AG04450 (cell line): ENCODE data around the gene BMERB1. TPM values are rescaled to one million over a fixed set of nuclear protein-coding genes. Genes with fewer than 3 reads are reported as not detected.
"Not testable (repeated sequence)": the region's sequence is repeated elsewhere in the genome, so short reads cannot be mapped to it uniquely, and the experiment has no call there.

Experiments
- CTCF ChIA-PET: fragments of 300-600, 350-600 bp; formaldehyde crosslinking; extraction: SDS; loops from one replicate; lab custom pipeline; 2022; ENCODE audit warnings: antibody characterized with exemption, inconsistent platforms; lab: Charles Lee
- POLR2A ChIA-PET: fragments of 350-600 bp; formaldehyde crosslinking; extraction: SDS; loops from one replicate; lab custom pipeline; 2021; ENCODE audit warnings: antibody characterized with exemption, inconsistent platforms; lab: Yijun Ruan, JAX
- DNase-seq: peaks from one replicate; pipeline ENCODE4 v3.0.0-alpha.2; 2011; ENCODE audit warnings: low read depth, low spot score
- H3K27ac ChIP-seq: one replicate; pipeline ENCODE4 v1.5.1; 2012; ENCODE audit warnings: low read depth, low read length, control low read depth
- H3K27me3 ChIP-seq: one replicate; pipeline ENCODE4 v1.6.0; 2012; ENCODE audit warnings: low read length; ENCODE audit not compliant: control insufficient read depth, insufficient read depth
- H3K4me3 ChIP-seq: 2 replicates; pipeline ENCODE4 v1.5.1; 2011; ENCODE audit warnings: mild to moderate bottlenecking, low read depth, low read length, control low read depth
- H3K9me3 ChIP-seq: 2 replicates; pipeline ENCODE4 v1.5.1; 2012; ENCODE audit warnings: low read length; ENCODE audit not compliant: control insufficient read depth, insufficient read depth
- polyA plus RNA-seq: library from polyadenylated mRNA; depleted of rRNA; stranded (reverse); fragments of >200 nt; gene quantifications from 2 replicates; pipeline ENCODE4 v1.2.3, GENCODE V29; 2011
- TF ChIP-seq, protein P1 (sequence below): IDR thresholded peaks from 2 replicates; pipeline ENCODE4 v1.5.1; 2011; ENCODE audit warnings: low read depth, low read length, control low read depth, inconsistent platforms

BMERB1 gene
- polyA plus RNA-seq, 1 experiment: 43.9 TPM

DNA sequence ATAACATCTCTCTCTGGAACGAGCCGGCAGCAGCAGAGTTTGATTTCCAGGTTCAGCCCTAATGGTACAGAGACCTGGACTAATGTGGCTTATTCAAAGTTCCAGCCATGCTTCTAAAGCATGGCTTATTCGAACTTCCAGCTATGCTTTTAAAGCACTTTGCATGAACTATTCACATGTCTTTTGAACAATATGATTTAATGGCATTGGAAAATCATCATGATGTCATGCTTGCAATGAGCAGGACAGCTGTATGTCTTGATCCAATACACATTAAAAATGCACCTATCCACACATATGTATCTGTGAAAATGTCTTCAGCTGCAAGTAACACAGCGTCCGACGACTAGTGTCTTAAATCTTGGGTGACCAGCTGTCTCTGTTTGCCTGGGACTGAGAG, 122.9 kb downstream of the BMERB1 start:
- Histone ChIP-seq H3K27ac (no peak overlapping the region), H3K27me3 (no peaks in the 10 kb centered on the region), H3K4me3 (no peak overlapping the region), H3K9me3 (no peaks in the 10 kb centered on the region)
- CTCF ChIA-PET: no interaction called here
- no peak for DNase-seq
- POLR2A ChIA-PET: no interaction called here
- TF ChIP-seq, protein P1, sequence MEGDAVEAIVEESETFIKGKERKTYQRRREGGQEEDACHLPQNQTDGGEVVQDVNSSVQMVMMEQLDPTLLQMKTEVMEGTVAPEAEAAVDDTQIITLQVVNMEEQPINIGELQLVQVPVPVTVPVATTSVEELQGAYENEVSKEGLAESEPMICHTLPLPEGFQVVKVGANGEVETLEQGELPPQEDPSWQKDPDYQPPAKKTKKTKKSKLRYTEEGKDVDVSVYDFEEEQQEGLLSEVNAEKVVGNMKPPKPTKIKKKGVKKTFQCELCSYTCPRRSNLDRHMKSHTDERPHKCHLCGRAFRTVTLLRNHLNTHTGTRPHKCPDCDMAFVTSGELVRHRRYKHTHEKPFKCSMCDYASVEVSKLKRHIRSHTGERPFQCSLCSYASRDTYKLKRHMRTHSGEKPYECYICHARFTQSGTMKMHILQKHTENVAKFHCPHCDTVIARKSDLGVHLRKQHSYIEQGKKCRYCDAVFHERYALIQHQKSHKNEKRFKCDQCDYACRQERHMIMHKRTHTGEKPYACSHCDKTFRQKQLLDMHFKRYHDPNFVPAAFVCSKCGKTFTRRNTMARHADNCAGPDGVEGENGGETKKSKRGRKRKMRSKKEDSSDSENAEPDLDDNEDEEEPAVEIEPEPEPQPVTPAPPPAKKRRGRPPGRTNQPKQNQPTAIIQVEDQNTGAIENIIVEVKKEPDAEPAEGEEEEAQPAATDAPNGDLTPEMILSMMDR: no peak

DNA sequence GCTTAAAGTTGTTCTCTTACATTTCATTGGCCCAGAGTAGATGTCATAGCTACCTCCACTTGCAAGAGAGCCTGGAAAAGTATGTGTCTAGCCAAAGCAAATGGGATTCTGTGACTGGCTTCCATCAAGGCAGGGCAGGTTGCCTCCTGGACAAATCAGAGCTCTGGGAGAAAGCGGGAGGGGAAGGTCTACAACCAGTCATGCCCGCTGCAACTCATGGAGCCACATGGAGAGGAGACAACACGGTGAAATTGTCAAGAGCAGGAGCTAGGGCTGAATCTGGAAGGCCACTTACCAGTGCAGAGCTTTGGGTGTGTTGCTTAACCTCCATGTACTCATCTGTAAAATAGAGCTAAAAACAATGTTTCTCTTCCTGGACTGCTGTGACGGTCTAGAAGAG, 124.8 kb downstream of the BMERB1 start:
- H3K4me3 ChIP-seq: no peak overlapping the region
- ChIA-PET CTCF (interaction anchor here (1.2 to 1.9 kb wide), 2 partner anchors 8 to 132 kb away, joined by 4 to 10 read pairs; no protein-coding TSS in a partner anchor), POLR2A (no interaction called here)
- no peak for DNase-seq
- no peaks in the 10 kb centered on the region for H3K27me3 ChIP-seq
- H3K9me3 ChIP-seq: peaks cover 9% of the 10 kb centered on the region
- TF ChIP-seq, protein P1: no peak
- no peak overlapping the region for H3K27ac ChIP-seq

DNA sequence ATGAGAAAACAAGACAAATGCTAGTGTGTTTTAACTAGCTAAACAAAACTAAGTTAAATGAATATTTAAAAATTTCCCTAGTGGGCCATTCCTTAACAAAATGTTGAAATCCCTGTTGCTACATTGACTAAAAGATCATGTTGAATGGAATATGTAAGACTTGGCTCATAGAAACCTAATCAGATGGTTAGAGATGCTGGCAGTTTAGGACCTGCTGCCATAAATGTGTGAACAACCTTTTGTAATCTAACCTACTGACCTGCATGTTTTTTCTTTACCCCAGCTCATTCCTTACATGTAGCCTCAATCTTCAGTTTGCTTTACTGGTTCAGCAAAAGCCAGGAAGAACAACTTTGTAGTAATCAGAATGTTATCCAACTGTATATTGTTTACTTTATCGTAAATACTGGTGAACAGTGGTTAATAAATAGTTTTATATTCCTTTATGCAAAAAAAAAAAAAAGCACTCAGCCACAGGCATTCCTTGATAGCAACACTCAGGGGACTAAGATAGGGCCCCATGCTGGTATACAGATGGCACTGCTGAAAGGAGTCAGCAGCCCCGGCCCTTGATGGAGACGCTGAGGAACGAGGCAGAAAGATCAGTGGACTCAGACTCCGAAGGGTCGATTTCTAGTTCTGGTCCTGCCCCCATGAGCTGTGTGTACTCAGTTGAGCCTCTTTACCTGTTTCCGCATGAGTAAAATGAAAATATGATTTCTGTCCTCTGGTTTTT, 130.4 kb downstream of the BMERB1 start:
- no peak overlapping the region for H3K4me3 ChIP-seq
- TF ChIP-seq, protein P1: no peak
- POLR2A ChIA-PET: no interaction called here
- no peak for DNase-seq
- H3K27me3 ChIP-seq: no peaks in the 10 kb centered on the region
- CTCF ChIA-PET: interaction anchor here (0.6 to 2.4 kb wide), 2 partner anchors 14 to 141 kb away, joined by 3 to 11 read pairs; no protein-coding TSS in a partner anchor
- peaks cover 9% of the 10 kb centered on the region for H3K9me3 ChIP-seq
- H3K27ac ChIP-seq: no peak overlapping the region

DNA sequence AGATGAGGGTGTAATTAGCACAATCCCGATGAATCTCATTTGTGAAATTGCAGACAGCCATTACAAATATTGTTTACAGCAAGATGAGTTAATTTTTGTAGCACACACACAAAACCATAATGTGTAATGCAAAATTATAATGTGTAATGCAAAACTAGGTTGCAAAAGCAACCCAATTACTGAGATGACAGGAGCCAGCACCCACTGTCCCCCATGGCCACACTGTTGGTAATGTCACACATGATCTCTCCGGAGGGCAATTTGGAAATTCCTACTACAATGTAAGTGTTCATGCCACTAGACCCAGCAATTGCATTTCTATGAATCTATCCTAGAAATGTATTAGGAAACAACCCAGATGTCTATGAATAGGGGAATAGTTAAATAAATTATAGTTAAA, 131.7 kb downstream of the BMERB1 start:
- POLR2A ChIA-PET: no interaction called here
- CTCF ChIA-PET: no interaction called here
- Histone ChIP-seq H3K27me3 (no peaks in the 10 kb centered on the region), H3K9me3 (peaks cover 9% of the 10 kb centered on the region), H3K27ac (no peak overlapping the region), H3K4me3 (no peak overlapping the region)
- DNase-seq: no peak
- TF ChIP-seq, protein P1: no peak

DNA sequence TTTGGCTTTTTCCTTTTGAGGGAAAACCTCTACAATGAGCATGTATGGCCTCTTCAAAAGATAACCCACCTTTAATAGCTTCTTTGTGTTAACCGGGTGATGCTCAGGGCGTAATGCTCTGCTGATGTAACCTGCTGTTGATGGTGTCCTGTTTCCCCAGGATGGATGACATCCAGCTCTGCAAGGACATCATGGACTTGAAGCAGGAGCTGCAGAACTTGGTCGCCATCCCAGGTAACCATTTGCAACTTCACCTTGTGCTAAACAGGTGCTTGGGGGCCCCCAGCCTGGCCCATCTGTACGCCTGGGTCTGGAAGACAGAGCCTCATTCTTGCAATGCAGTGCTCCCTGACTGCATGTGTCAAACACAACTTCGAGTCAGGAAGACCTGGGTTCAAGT, 133.4 kb downstream of the BMERB1 start:
- CTCF ChIA-PET: interaction anchor here (0.5 kb wide), 1 partner anchor 43 kb away, joined by 8 read pairs; no protein-coding TSS in a partner anchor
- peaks cover 6% of the 10 kb centered on the region for H3K9me3 ChIP-seq
- H3K27me3 ChIP-seq: no peaks in the 10 kb centered on the region
- no peak overlapping the region for H3K27ac ChIP-seq
- POLR2A ChIA-PET: no interaction called here
- DNase-seq: no peak
- no peak overlapping the region for H3K4me3 ChIP-seq
- TF ChIP-seq, protein P1: no peak

DNA sequence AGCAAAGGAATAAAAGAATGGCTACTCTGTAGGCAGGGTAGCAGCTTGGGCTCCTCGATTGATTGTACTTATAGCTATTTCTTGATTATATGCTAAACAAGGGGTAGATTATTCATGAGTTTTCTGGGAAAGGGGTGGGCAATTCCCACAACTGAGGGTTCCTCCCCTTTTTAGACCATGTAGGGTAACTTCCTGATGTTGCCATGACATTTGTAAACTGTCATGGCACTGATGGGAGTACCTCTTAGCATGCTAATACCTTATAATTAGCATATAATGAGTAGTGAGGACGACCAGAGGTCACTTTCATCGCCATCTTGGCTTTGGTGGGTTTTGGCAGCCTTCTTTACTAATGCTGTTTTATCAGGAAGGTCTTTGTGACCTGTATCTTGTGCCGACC, 136.3 kb downstream of the BMERB1 start:
- POLR2A ChIA-PET, H3K4me3 ChIP-seq, H3K9me3 ChIP-seq, H3K27ac ChIP-seq, DNase-seq, H3K27me3 ChIP-seq: not testable (repeated sequence)
- CTCF ChIA-PET: interaction anchor here (1.5 kb wide), 1 partner anchor 20 kb away, joined by 5 read pairs; no protein-coding TSS in a partner anchor
